DMS53 (cell line): ENCODE data around the gene DRAM1.
"Not testable (repeated sequence)": the region's sequence is repeated elsewhere in the genome, so short reads cannot be mapped to it uniquely, and the experiment has no call there.

Source experiments
- DNase-seq: peaks from one replicate; lab custom pipeline; 2025; lab: John Stamatoyannopoulos, UW

The DRAM1 gene

DNA sequence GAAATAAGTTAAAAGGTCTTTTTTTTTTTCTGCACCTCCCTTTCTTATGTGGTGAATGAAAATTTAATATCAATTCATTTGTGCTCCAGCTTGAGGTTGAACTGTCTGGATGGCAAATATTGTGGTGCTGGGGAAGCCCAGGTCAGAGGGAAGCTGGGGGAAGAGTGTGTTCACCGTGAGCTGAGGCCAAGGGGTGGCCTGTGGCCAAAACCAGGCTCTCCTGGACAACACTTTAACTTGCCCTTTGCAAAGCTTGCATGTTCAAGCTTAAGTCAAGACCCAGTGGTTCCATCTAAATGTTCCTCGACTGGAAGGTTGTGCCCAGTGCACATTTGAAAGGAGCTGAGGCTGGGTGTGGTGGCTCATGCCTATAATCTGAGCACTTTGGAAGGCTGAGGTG is 28.8 kb downstream of the DRAM1 start:
- DNase-seq = no peak

GRCh38 chr12:101908395-101908794 is 31.0 kb downstream of the DRAM1 start:
- DNase-seq = peak; percentile 59

DNA sequence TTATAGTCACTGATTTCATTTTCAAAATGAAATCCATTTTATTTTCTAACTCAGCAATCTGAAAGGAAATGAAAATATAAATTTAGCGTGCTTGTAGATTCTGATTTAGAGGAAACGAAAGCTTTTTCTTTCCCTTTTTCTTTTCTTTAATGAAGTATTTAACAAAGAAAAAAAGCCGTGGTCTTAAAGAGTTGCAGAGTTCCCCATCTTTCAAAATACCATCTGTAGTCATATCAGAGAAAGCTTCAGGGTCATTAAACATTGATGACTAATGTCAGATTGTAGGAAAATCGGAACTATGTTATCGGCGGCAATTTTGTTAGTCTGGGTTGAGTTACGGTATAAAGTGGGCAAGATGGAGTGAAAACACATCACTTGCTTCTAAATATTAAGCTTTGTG is 32.3 kb downstream of the DRAM1 start:
- DNase-seq = peak; percentile 32

DNA sequence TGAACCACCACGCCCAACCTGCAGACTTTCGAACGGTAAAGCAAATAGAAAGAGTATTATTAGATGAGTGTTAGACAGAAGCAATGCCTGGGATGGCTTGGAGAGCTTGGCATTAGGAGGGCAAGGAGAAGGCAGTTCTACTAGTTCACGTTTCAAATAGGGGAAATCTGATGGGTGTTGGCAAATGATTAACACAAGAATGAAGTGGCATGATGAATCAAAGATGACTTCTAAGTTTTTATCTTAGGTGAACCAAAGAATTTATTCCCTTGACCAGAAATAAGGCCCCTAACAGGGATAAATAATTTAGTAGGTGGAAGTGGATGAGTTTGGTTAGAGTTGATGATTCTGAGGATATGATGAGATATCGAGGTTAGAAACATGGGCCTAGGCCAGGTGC is 38.5 kb downstream of the DRAM1 start:
- no peak for DNase-seq

DNA sequence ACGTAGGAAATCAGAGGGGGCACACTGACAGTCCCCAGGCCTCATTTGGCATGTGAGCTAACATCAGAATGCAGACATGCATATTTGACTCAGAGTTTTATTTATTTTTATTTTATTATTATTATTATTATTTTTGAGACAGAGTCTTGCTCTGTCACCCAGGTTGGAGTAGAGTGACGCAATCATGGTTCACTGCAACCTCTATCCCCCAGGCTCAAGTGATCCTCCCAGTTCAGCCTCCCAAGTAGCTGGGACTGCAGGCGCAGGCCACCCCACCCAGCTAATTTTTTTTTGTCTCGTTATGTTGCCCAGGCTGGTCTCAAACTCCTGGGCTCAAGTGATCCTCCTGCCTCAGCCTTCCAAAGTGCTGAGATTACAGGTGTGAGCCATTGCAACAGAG is 41.4 kb downstream of the DRAM1 start:
- not testable (repeated sequence) for DNase-seq

GRCh38 chr12:101919447-101919846 is 42.1 kb downstream of the DRAM1 start:
- DNase-seq = peak; percentile 66

DNA sequence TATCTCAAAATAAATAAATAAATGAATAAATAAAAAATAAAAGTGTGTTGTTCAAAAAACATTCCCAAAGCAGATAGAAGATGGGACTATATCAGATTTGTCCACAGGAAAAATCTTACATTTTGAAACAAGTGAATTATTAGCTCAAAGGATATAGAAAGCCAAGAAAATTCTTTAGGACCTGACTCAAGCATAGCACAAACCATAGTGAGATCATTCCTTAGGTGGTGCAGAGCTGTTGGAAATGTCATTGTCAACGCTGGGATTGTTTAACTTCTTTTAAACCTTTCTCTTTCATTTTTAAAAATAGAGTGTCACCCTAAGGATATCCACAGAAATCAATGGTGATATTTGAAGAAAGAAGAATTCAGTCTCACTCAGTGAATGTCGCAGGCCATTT is 43.5 kb downstream of the DRAM1 start:
- DNase-seq = no peak

DNA sequence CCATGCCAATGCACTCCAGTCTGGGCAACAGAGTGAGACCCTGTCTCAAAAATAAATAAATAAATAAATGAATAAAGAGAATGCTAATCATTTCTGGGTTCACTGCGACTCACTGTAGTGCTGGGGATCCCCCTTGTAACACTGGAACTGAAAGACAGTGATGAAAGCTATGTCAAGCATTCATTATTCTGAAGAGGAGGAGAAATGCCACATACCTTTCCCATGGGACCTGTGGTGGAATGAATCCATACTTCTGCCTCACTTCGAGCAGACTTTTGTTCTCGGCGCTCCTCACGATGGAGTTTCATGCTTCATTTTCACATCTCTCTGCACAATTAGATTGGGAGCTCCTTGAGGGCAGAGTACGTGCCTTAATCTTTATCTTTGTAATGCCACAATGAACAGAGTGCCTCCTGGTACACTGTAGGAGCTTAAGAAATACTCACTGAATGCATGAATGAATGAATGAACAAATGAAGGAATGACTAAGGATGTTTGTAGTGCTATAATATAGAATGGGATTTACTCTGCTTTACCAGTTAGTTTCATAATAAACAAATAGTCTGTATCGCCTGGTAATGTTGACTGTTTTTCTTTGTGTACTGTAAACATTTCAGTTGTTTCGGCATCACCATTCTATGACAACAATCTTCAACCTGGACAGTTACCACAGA is 45.8 kb downstream of the DRAM1 start:
- DNase-seq = no peak

DNA sequence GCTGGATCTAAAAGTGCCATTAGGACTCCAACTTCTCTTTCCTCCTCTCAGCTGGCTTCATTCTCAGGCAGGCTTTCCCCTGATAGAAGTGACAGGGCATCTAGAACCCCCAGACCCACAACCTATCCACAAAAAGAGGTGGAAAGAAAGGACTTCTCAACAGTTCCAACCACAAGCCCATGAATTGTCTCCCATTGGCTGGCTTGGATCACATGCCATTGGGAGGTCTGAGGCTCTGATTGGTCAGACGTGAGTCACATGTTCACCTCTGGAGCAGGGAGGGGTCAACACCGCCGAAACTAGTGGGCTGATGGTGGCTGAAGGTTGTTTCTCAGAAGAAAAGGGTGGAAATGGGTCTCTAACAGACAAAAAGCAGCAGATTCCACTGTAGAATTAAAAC is 47.2 kb downstream of the DRAM1 start:
- peak; percentile 15 for DNase-seq

DNA sequence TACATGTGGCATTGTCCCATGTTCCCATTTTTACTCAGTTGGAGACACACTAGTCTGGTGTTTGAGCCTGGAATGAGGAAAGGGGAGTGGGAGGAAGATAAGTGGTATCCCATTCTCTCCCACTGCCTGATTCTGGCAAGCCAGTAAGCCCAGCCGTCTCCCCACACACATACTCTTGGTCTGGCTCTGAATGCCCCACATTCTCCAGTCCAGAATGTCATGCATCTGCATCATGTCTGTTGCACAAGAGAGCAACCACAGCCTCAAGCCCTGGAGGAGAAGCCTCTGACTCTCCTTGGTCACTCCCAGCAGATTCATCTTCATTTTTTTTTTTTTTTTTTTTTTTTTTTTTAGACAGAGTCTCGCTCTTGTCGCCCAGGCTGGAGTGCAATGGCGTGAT is 48.0 kb downstream of the DRAM1 start:
- no peak for DNase-seq

DNA sequence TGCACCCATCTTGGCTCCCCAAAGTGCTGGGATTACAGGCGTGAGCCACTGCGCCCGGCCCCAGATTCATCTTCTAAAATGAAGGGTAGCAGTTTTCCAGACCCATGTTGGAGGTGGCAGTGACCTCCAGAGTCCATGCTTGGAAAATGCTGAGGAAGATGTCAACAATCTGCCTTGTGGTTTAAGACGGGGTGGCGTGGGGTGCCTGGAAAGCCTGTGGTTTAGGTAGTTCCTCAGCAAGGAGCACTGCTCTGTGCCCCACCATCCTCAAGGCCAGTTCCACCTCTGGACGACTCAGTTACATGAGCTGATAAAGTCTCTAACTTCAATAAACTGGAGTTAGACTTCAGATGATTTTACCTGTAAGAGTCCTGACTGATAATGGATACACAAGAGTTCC is 48.6 kb downstream of the DRAM1 start:
- no peak for DNase-seq

DNA sequence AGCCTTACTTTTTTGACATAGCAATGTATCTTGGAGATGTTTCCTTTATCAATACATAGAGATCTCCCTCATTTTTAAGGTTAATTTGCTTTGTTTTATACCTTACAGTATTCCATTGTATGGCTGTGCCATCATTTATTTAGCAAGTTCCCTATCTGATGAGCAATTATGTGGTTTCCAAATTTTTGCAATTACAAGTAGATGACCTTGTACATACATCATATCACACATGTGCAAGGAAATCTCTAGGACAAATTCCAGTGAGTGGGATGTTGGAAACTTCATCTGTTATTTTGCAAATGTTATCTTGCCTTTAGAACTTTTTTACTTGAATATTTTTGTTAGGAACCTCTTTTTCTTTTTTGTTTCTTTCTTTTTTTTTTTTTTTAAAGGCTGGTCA is 49.7 kb downstream of the DRAM1 start:
- no peak for DNase-seq

- no peak for DNase-seq
Measured at GRCh38 chr12:101927999-101928398, 50.6 kb downstream of the DRAM1 start.

DNA sequence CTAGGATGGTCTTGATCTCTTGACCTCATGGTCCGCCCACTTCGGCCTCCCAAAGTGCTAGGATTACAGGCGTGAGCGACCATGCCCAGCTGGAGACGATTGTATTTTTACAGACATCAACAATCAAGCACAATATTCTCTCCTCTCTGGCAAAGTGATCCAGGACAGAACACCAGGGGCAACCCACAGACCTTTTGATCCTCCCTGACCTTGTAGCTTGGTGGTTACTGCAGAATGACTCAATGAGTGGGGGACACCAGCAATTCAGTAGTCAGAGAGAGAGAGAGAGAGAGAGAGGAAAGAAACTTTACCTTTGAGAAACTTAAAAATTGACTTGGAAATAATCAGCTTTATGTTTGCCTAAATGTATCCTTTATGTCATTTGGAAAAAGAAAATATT is 51.2 kb downstream of the DRAM1 start:
- no peak for DNase-seq

- no peak for DNase-seq
Measured at GRCh38 chr12:101929365-101930041, 52.1 kb downstream of the DRAM1 start.

DNA sequence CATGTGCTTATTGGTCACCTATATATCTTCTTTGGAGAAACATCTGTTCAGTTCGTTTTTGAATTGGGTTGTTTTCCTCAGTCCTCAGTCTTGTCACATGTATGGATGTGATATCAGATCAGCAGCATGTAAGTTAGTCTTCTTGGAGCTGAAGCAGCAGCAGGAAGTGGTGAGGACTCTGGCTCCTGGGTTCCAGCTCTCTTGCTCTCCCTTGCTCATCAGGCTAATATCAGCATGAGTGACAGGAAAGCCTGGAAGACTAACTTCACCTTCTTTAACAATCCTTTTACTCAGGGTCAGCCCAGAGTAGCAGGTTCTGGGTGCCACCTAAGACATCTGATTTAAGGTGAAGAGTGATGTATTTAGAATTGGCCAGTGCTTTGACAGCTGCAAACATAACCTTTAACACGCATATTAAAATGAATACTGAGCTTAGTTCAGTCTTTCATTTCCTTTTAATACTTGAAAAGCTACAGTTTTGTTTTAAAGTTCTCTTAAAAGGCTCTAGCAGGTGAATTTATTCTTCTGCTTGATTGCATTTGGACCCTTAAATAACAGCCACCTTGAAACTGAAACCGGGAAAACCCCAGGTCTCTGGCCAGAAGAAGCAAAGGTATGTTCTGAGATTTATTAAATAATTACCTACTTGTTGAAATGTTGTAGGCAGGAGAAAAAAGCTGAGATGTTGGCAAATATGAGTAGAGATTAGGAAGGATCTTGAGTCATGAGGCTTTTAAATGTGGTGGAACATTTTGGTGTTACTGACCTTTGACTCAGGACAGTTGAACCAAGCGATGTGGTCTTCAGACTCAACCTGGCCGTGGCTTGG is 54.3 kb downstream of the DRAM1 start:
- no peak for DNase-seq

DNA sequence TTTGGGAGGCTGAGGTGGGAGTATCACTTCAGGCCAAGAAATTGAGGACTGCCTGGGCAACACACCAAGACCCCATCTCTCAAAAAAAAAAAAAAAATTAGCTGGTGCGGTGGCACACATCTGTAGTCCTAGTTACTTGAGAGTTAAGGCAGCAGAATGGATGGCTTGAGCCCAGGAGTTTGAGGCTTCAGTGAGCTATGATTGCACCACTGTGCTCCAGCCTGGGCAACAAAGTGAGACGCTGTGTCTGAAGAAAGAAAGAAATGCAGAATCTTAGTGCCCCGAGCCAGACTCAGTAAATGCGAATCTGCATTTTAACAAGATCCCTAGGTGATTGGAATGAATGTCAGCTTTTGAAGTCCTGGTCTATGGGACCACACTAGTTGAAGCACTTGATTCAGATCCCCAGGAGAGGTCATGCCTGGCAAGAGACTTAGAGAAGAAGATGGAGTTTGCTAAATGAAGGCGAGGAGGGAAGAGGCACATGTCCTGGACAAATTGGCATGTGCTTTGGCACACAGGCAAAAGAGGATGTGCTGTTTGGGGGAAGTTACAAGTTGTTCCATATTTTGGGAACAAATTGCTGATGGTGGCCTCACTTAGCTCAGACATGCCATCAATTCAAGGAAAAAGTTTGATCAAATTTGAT is 56.6 kb downstream of the DRAM1 start:
- DNase-seq = no peak

- DNase-seq = no peak
Measured at GRCh38 chr12:101935890-101936746, 58.7 kb downstream of the DRAM1 start.

- no peak for DNase-seq
Measured at GRCh38 chr12:101939306-101939705, 61.9 kb downstream of the DRAM1 start.

DNA sequence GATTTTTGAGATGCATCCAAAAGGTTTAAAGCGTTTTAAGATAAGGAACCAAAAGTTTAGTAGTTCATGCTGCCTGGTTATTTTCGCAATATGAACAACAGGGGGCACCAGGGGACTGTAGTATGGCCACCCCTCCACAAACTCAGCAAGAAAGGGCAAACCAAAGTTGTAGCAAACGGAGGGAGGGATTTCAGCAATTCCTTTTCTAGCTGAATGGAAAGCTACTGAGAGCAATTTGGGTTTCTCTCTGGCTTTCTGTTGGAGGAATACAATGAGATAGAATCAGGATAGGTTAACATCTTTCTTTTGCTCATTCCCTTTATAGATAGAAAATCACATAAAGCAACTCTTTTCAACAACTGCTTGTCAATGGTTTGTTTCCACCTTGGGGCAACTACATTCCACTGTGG is 62.5 kb downstream of the DRAM1 start:
- DNase-seq = peak; percentile 81

GRCh38 chr12:101940400-101940950 is 63.1 kb downstream of the DRAM1 start:
- DNase-seq = no peak
